ENCODE results near the gene GEMIN7.

Gene GEMIN7

GRCh38 chr19:45126654-45127053 lies 47.6 kb downstream of the GEMIN7 start:
- FAIRE-seq, result no peak
- DNase-seq (ENCODE audit: low spot score), result no peak

GRCh38 chr19:45128146-45128545 lies 49.1 kb downstream of the GEMIN7 start:
- DNase-seq (ENCODE audit: low spot score) (no peak), FAIRE-seq (no peak)

DNA sequence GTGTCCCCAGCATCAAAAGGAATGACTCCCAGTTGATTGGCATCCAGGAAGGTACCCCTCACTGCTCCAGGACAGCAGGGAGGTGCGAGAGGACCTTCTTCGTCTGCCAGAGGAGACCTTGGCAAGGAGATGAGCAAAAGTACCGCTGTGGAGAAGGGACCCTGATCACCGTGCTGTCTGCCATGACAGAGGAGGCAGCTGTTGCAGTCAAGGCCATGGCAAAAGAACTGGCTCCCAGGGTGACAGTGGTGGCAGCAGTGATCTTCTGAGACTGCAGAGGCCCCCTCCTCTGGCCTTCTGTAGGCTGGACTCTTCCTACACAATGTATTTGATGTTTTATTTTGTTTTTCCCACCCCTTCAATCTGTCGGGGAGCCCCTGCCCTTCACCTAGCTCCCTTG lies 49.7 kb downstream of the GEMIN7 start:
- DNase-seq (ENCODE audit: low spot score) (no peak), FAIRE-seq (no peak)

GRCh38 chr19:45130236-45130635 lies 51.2 kb downstream of the GEMIN7 start:
- FAIRE-seq (no peak), DNase-seq (ENCODE audit: low spot score) (no peak)

- peak; percentile 34 for DNase-seq (ENCODE audit: low spot score)
- FAIRE-seq, result no peak
These were observed 52.0 kb downstream of the GEMIN7 start for GRCh38 chr19:45130888-45131615.

GRCh38 chr19:45133661-45134060 lies 54.6 kb downstream of the GEMIN7 start:
- no peak for DNase-seq (ENCODE audit: low spot score)
- no peak for FAIRE-seq

GRCh38 chr19:45135176-45135885 lies 56.3 kb downstream of the GEMIN7 start:
- DNase-seq (ENCODE audit: low spot score) (no peak), FAIRE-seq (no peak)

- FAIRE-seq, result no peak
- no peak for DNase-seq (ENCODE audit: low spot score)
These were observed 57.6 kb downstream of the GEMIN7 start for GRCh38 chr19:45136507-45137178.

GRCh38 chr19:45137179-45137761 lies 58.2 kb downstream of the GEMIN7 start:
- no peak for DNase-seq (ENCODE audit: low spot score)
- no peak for FAIRE-seq

- FAIRE-seq (no peak), DNase-seq (ENCODE audit: low spot score) (no peak)
These were observed 59.3 kb downstream of the GEMIN7 start for GRCh38 chr19:45138303-45138751.

GRCh38 chr19:45139286-45140143 lies 60.5 kb downstream of the GEMIN7 start:
- no peak for DNase-seq (ENCODE audit: low spot score)
- FAIRE-seq, result no peak

- DNase-seq (ENCODE audit: low spot score) (no peak), FAIRE-seq (no peak)
These were observed 61.1 kb downstream of the GEMIN7 start for GRCh38 chr19:45140144-45140503.

DNA sequence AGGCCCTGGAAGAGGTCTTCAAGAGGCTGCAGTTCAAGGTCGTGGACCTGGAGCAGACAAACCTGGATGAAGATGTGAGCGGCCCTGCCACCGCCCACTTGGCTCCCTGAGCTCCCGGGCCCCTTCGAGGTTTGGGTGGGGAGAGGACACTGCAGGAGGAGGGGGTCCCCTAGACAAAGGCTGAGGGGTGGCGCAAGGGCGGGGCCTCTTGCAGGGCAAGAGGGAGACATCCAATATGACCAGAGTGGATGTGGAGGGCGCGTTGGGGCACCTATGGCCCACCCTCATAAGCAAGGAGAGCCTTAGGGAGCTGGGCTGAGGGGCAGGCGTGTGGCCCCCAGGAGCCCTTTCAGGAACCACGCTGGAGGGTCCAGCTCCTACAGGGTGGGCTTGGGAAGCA lies 61.5 kb downstream of the GEMIN7 start:
- DNase-seq (ENCODE audit: low spot score) (no peak), FAIRE-seq (no peak)
